Testis (tissue), 2 donors: ENCODE results near the gene MT1X.

Experiments
- CTCF ChIP-seq, 3 experiments: fragments of 450-650 bp in 2 of 3; fragments of 200-600 bp in 1 of 3; sonication (generic) in 1 of 3; IDR thresholded peaks; one replicate each; pipeline ENCODE4 v1.5.1; 2016 to 2019; ENCODE audit warnings: antibody characterized with exemption in 3 of 3, mild to moderate bottlenecking in 2 of 3, moderate library complexity in 1 of 3
- POLR2A ChIP-seq: fragments of 450-650 bp; IDR thresholded peaks from one replicate; pipeline ENCODE4 v1.6.1; 2017; ENCODE audit warnings: antibody characterized with exemption, mild to moderate bottlenecking, moderate library complexity

- TF ChIP-seq CTCF (IDR thresholded peaks at IDR 0.05) = no peak
- no peak for TF ChIP-seq POLR2A
Observed at GRCh38 chr16:56689171-56689570, 6.9 kb downstream of the MT1X start.
